ENCODE measurements around the gene PLPP6.

DNA sequence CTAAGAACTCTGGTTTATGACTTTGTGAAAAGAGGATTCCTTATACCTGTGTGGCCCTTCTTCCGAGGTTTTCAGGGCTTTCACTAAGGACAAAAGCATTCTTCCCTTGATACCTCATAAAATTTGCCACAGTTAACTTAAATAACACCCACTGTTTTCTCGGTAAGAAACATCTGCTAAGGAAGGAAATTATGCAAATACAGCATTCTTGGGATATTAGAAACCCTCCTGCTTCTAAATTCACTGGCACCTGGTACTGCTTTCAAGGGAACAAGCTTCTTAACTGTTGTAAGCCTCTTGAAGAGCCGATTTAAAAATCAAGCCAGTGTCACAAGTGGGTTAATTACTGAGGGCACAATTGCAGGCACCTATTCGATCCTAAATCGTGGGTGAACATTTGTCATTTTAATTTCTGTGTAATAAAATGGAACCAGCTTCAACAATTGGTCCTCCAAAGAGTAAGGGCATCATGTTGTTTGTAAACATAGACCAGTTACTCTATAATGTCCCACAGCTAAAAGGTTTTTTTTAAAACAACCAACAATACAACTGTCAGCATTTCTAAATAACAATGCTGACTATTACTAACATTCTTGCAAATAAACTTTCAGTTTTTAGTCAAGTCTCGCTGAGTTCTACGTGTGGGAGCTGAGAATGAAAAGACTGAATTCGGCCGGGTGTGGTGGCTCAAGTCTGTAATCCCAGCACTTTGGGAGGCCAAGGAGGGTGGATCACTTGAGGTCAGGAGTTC lies 52.3 kb downstream of the PLPP6 start:
- TF ChIP-seq JUND (CRISPR knock-in tag; IDR thresholded peaks at IDR 0.05) (no peak), ARHGAP35 (CRISPR knock-in tag; IDR thresholded peaks at IDR 0.05; ENCODE audit: borderline replicate concordance) (no peak), ZNF703 (CRISPR knock-in tag; IDR thresholded peaks at IDR 0.05; ENCODE audit: borderline replicate concordance) (no peak), EHMT2 (IDR thresholded peaks at IDR 0.05; ENCODE audit: borderline replicate concordance, low read depth, low read length) (no peak), CREM (IDR thresholded peaks at IDR 0.05) (no peak), CREM (CRISPR knock-in tag; IDR thresholded peaks at IDR 0.05) (no peak), SP1 (IDR thresholded peaks at IDR 0.05) (no peak), SP1 (CRISPR knock-in tag; IDR thresholded peaks at IDR 0.05) (no peak)

Measured in HepG2 (cell line).